Keratinocyte (primary cell): Measurements from ENCODE around the gene ID4. TPM values are rescaled to one million over a fixed set of nuclear protein-coding genes. Genes with fewer than 3 reads are reported as not detected.

Experiments
- DNase-seq: peaks from one replicate; pipeline ENCODE4 v3.0.0-alpha.2; 2011; ENCODE audit warnings: low read depth, missing footprints, low spot score
- FAIRE-seq: peaks from 2 replicates; lab custom pipeline; 2011; peaks lifted over from hg19 to GRCh38; lab: Jason Lieb, UNC
- H2AFZ ChIP-seq: 2 replicates; pipeline ENCODE4 v1.6.0; 2012; ENCODE audit warnings: low read length, control low read depth, inconsistent platforms; ENCODE audit not compliant: control insufficient read depth
- H3K27ac ChIP-seq: 2 replicates; pipeline ENCODE4 v1.5.1; 2011; ENCODE audit warnings: low read length; ENCODE audit not compliant: control insufficient read depth, insufficient read depth
- H3K27me3 ChIP-seq: 3 replicates; pipeline ENCODE4 v1.6.0; 2011; ENCODE audit warnings: low read length; ENCODE audit not compliant: control insufficient read depth, insufficient read depth; ENCODE audit errors: extremely low read depth
- H3K36me3 ChIP-seq, 2 experiments: 2 replicates in 1 of 2; 3 replicates in 1 of 2; pipeline ENCODE4 v1.5.1; 2011; ENCODE audit warnings: low read length in 2 of 2, mild to moderate bottlenecking in 1 of 2; ENCODE audit not compliant: control insufficient read depth in 2 of 2, insufficient read depth in 2 of 2; ENCODE audit errors: extremely low read depth in 1 of 2
- H3K4me1 ChIP-seq: 3 replicates; pipeline ENCODE4 v1.5.1; 2011; ENCODE audit warnings: low read length; ENCODE audit not compliant: control insufficient read depth, insufficient read depth; ENCODE audit errors: extremely low read depth
- H3K4me2 ChIP-seq: 3 replicates; pipeline ENCODE4 v1.6.0; 2011; ENCODE audit warnings: low read depth, low read length; ENCODE audit not compliant: control insufficient read depth, insufficient read depth; ENCODE audit errors: extremely low read depth
- H3K4me3 ChIP-seq, 3 experiments: fragments of 200-600 bp in 1 of 3; sonication (generic) in 1 of 3; 2 replicates in 2 of 3; 3 replicates in 1 of 3; pipeline ENCODE4 v1.5.1; 2011 to 2016; ENCODE audit warnings: low read length in 3 of 3, mild to moderate bottlenecking in 3 of 3, control low read depth in 2 of 3, inconsistent platforms in 1 of 3, low read depth in 1 of 3, mixed read lengths in 1 of 3, mixed run types in 1 of 3, moderate library complexity in 1 of 3; ENCODE audit not compliant: control insufficient read depth in 2 of 3, insufficient read depth in 2 of 3; ENCODE audit errors: extremely low read depth in 1 of 3
- H3K79me2 ChIP-seq: 2 replicates; pipeline ENCODE4 v1.6.0; 2012; ENCODE audit warnings: low read length; ENCODE audit not compliant: control insufficient read depth, insufficient read depth
- H3K9ac ChIP-seq: 3 replicates; pipeline ENCODE4 v1.6.0; 2011; ENCODE audit warnings: low read length; ENCODE audit not compliant: control insufficient read depth, insufficient read depth; ENCODE audit errors: extremely low read depth
- H3K9me1 ChIP-seq: 3 replicates; pipeline ENCODE4 v1.6.0; 2011; ENCODE audit warnings: low read length; ENCODE audit not compliant: control insufficient read depth, insufficient read depth; ENCODE audit errors: extremely low read depth
- H3K9me3 ChIP-seq: 2 replicates; pipeline ENCODE4 v1.5.1; 2012; ENCODE audit warnings: low read depth, low read length; ENCODE audit not compliant: control insufficient read depth
- H4K20me1 ChIP-seq: 3 replicates; pipeline ENCODE4 v1.6.0; 2011; ENCODE audit warnings: low read length; ENCODE audit not compliant: control insufficient read depth, insufficient read depth; ENCODE audit errors: extremely low read depth
- CTCF ChIP-seq, 3 experiments: IDR thresholded peaks in 1 of 3; conservative IDR thresholded peaks in 1 of 3; optimal IDR thresholded peaks in 1 of 3; 2 replicates in 2 of 3; 3 replicates in 1 of 3; pipeline versions ENCODE3 to v1.5.1; 2011; ENCODE audit warnings: low read length in 3 of 3, mild to moderate bottlenecking in 3 of 3, moderate library complexity in 2 of 3, control low read depth in 1 of 3, inconsistent platforms in 1 of 3; ENCODE audit not compliant: insufficient read depth in 2 of 3; ENCODE audit errors: extremely low read depth in 1 of 3
- EZH2 ChIP-seq: IDR thresholded peaks from one replicate; pipeline ENCODE4 v1.6.1; 2012; ENCODE audit warnings: inconsistent platforms, mild to moderate bottlenecking, low read length, moderate library complexity
- dilution Hi-C: fragments of 300-500 bp; cut with MboI; formaldehyde crosslinking; loops from one replicate; pipeline ENCODE4 v1.7.0; 2020; ENCODE audit warnings: low sequenced_read_pairs; ENCODE audit not compliant: extremely low pct_ligation_motif_present
- polyA minus RNA-seq, 3 experiments: library from RNA; depleted of rRNA, polyadenylated mRNA; stranded (reverse); fragments of >200 nt; gene quantifications; 1 replicate in 1 of 3; 2 replicates in 1 of 3; 3 replicates in 1 of 3; pipeline ENCODE4 v1.2.3, GENCODE V29; 2011
- polyA plus RNA-seq, 5 experiments: library from polyadenylated mRNA; depleted of rRNA in 3 of 5; stranded (reverse) in 3 of 5; stranded (forward) in 1 of 5; unstranded in 1 of 5; fragments of >200 nt; gene quantifications; 1 replicate in 1 of 5; 2 replicates in 3 of 5; 3 replicates in 1 of 5; pipeline versions ENCODE4 v1.2.1 to v1.2.3, GENCODE V29; 2011 to 2012; ENCODE audit warnings: missing spikeins in 2 of 5, low read depth in 1 of 5, low replicate concordance in 1 of 5

Gene ID4
- 0.10 to 1.4 TPM (median 0.41 TPM) in 3 replicates for polyA plus RNA-seq
- polyA plus RNA-seq (2011; ENCODE audit: low read depth): 15.8 TPM
- polyA plus RNA-seq (2011; cell fraction: cytosol; rRNA removed): 0.58 and 0.72 TPM in 2 replicates
- polyA plus RNA-seq (2011; cell fraction: nucleus; rRNA removed): 1.7 and 2.0 TPM in 2 replicates
- polyA plus RNA-seq (2012; ENCODE audit: low replicate concordance): 0.15 and 17.6 TPM in 2 replicates
- polyA minus RNA-seq: 0.22 to 0.26 TPM in 2 of 3 replicates, not detected in the other
- 1.5 TPM for polyA minus RNA-seq (2011; cell fraction: cytosol; rRNA and poly(A)+ RNA removed)
- polyA minus RNA-seq (2011; cell fraction: nucleus; rRNA and poly(A)+ RNA removed): 1.2 and 1.8 TPM in 2 replicates

- peaks cover 8% of the 10 kb centered on the region for H3K4me1 ChIP-seq
- H2AFZ ChIP-seq: peak within 1 kb of the TSS; percentile 82
- H3K36me3 ChIP-seq: no peaks in the 10 kb centered on the region
- peaks cover 33% of the 10 kb centered on the region for H3K27me3 ChIP-seq
- no peaks in the 10 kb centered on the region for H3K9me3 ChIP-seq
- no peak within 1 kb of the TSS for H3K9ac ChIP-seq
- TF ChIP-seq CTCF (optimal IDR thresholded peaks at IDR 0.05 in 1 of 3, IDR thresholded peaks at IDR 0.05 in 1 of 3, conservative IDR thresholded peaks at IDR 0.05 in 1 of 3; ENCODE audit: extremely low read depth in 1 of 3, insufficient read depth in 2 of 3, low read length in 3 of 3): no peak
- no peak for TF ChIP-seq EZH2
- dilution Hi-C loops: no loop called here
- no peak within 1 kb of the TSS for H3K27ac ChIP-seq
- peak within 1 kb of the TSS; percentile 31 to 60 (median 60) for H3K4me3 ChIP-seq
- FAIRE-seq: no peak
- H3K9me1 ChIP-seq: no peaks in the 10 kb centered on the region
- no peaks in the 10 kb centered on the region for H3K79me2 ChIP-seq
- H4K20me1 ChIP-seq: no peaks in the 10 kb centered on the region
- no peak for DNase-seq
- H3K4me2 ChIP-seq: peak within 1 kb of the TSS; percentile 73
Observed at GRCh38 chr6:19836799-19837510, at the start of gene ID4. ID4 (plus strand) TSS chr6:19837370; CDS start chr6:19837755, 385 bp downstream.

- H3K9ac ChIP-seq: no peak overlapping the region
Observed at GRCh38 chr6:19788686-19789085, 48.5 kb upstream of the ID4 start.

More at GRCh38 chr6:19788686-19789085, 48.5 kb upstream of the ID4 start:
- Histone ChIP-seq H3K9me1 (no peaks in the 10 kb centered on the region), H3K4me2 (no peak overlapping the region), H2AFZ (no peak overlapping the region), H4K20me1 (no peaks in the 10 kb centered on the region), H3K79me2 (no peaks in the 10 kb centered on the region), H3K4me3 (no peak overlapping the region), H3K4me1 (no peaks in the 10 kb centered on the region), H3K27me3 (no peaks in the 10 kb centered on the region), H3K27ac (no peak overlapping the region), H3K36me3 (no peaks in the 10 kb centered on the region), H3K9me3 (no peaks in the 10 kb centered on the region)
- DNase-seq: no peak
- dilution Hi-C loops: no loop called here
- FAIRE-seq: no peak
- TF ChIP-seq CTCF (optimal IDR thresholded peaks at IDR 0.05 in 1 of 3, IDR thresholded peaks at IDR 0.05 in 1 of 3, conservative IDR thresholded peaks at IDR 0.05 in 1 of 3; ENCODE audit: extremely low read depth in 1 of 3, insufficient read depth in 2 of 3, low read length in 3 of 3) (no peak), EZH2 (no peak)
